ENCODE data around the gene KCNH1.

GRCh38 chr1:211158866-211159265 lies 24.9 kb upstream of the KCNH1 start:
- TF ChIP-seq CTCF (IDR thresholded peaks at IDR 0.05 in 8 of 11, conservative IDR thresholded peaks at IDR 0.05 in 3 of 11) (no peak), POLR2A (IDR thresholded peaks at IDR 0.05) (no peak)
